H1 (cell line): Measurements from ENCODE around the gene GPX4.

ENCODE experiments used
- EP300 ChIP-seq, 2 experiments: IDR thresholded peaks; 1 replicate in 1 of 2; 2 replicates in 1 of 2; pipeline ENCODE4 v1.6.1; 2011 to 2012; ENCODE audit warnings: low read depth in 2 of 2, low read length in 2 of 2, mild to moderate bottlenecking in 2 of 2, borderline replicate concordance in 1 of 2, inconsistent platforms in 1 of 2, moderate library complexity in 1 of 2
- EZH2 ChIP-seq: fragments of 200-600 bp; sonication (generic); IDR thresholded peaks from 2 replicates; pipeline ENCODE4 v1.7.1; 2012; ENCODE audit warnings: low read depth, mild to moderate bottlenecking, moderate library complexity, low read length, inconsistent platforms; ENCODE audit not compliant: severe bottlenecking
- GABPA ChIP-seq: IDR thresholded peaks from 2 replicates; pipeline ENCODE4 v1.6.1; 2011; ENCODE audit warnings: mild to moderate bottlenecking, low read length, moderate library complexity, borderline replicate concordance; ENCODE audit not compliant: insufficient read depth
- POU5F1 ChIP-seq: IDR thresholded peaks from 2 replicates; pipeline ENCODE4 v1.6.1; 2011; ENCODE audit warnings: low read depth, mild to moderate bottlenecking, low read length, moderate library complexity
- RAD21 ChIP-seq, 2 experiments: IDR thresholded peaks in 1 of 2; conservative IDR thresholded peaks in 1 of 2; 2 replicates each; pipeline ENCODE4 v1.6.1; 2011; ENCODE audit warnings: low read depth in 2 of 2, low read length in 2 of 2, improper control_type of control experiment in 1 of 2, inconsistent platforms in 1 of 2, mild to moderate bottlenecking in 1 of 2, moderate library complexity in 1 of 2
- TAF1 ChIP-seq: IDR thresholded peaks from 2 replicates; pipeline ENCODE4 v1.6.1; 2011; ENCODE audit warnings: mild to moderate bottlenecking, low read depth, low read length
- TEAD4 ChIP-seq: IDR thresholded peaks from 2 replicates; pipeline ENCODE4 v1.6.1; 2012; ENCODE audit warnings: low read depth, low read length, inconsistent platforms, mixed read lengths
- TF ChIP-seq, protein P1 (sequence below), 3 experiments: IDR thresholded peaks; 1 replicate in 2 of 3; 2 replicates in 1 of 3; pipeline versions ENCODE4 v1.5.1 to v1.6.1; 2011; ENCODE audit warnings: low read length in 3 of 3, mild to moderate bottlenecking in 3 of 3, inconsistent platforms in 2 of 3, low read depth in 1 of 3, moderate library complexity in 1 of 3; ENCODE audit not compliant: insufficient read depth in 1 of 3; ENCODE audit errors: control extremely low read depth in 1 of 3

GRCh38 chr19:1061987-1062386, 41.8 kb upstream of the GPX4 start:
- TF ChIP-seq GABPA (no peak), EZH2 (no peak), TEAD4 (no peak), POU5F1 (no peak), RAD21 (IDR thresholded peaks at IDR 0.05 in 1 of 2, conservative IDR thresholded peaks at IDR 0.05 in 1 of 2; ENCODE audit: low read depth in 2 of 2, low read length in 2 of 2) (no peak), EP300 (IDR thresholded peaks at IDR 0.05; ENCODE audit: borderline replicate concordance in 1 of 2, low read depth in 2 of 2, low read length in 2 of 2) (no peak), TAF1 (no peak)
- TF ChIP-seq, protein P1, sequence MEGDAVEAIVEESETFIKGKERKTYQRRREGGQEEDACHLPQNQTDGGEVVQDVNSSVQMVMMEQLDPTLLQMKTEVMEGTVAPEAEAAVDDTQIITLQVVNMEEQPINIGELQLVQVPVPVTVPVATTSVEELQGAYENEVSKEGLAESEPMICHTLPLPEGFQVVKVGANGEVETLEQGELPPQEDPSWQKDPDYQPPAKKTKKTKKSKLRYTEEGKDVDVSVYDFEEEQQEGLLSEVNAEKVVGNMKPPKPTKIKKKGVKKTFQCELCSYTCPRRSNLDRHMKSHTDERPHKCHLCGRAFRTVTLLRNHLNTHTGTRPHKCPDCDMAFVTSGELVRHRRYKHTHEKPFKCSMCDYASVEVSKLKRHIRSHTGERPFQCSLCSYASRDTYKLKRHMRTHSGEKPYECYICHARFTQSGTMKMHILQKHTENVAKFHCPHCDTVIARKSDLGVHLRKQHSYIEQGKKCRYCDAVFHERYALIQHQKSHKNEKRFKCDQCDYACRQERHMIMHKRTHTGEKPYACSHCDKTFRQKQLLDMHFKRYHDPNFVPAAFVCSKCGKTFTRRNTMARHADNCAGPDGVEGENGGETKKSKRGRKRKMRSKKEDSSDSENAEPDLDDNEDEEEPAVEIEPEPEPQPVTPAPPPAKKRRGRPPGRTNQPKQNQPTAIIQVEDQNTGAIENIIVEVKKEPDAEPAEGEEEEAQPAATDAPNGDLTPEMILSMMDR (IDR thresholded peaks at IDR 0.05; ENCODE audit: control extremely low read depth in 1 of 3, insufficient read depth in 1 of 3, low read depth in 1 of 3, low read length in 3 of 3), result no peak
